ENCODE measurements around the gene LCE2B.
"Not testable (repeated sequence)": the region's sequence is repeated elsewhere in the genome, so short reads cannot be mapped to it uniquely, and the experiment has no call there.

The LCE2B gene

DNA sequence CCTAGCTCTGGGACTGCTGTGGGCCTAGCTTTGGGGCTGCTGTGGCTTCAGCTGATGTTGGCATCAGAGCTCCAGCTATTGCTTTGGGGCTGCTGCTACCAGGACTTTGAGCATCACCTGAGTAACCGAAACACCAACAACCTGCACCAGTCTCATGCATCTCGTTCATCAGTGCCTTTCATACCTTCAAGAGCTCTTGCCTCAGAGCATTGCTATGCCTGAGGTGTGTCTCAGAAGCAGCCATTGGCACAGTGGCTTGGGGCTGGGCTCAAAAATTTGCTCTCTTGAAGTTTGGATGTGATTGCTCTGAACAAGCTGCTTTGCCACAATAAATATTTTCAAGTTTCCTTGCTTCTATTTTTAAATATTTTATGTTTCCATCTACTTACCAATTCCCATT is 29.5 kb upstream of the LCE2B start:
- Histone ChIP-seq H3K36me3 (no peaks in the 10 kb centered on the region), H3K9me3 (no peaks in the 10 kb centered on the region), H3K4me3 (ENCODE audit: low read depth in 1 of 2, low read length in 1 of 2) (no peak overlapping the region), H3K27ac (no peak overlapping the region), H3K4me1 (ENCODE audit: control insufficient read depth in 1 of 2, insufficient read depth in 1 of 2, low read depth in 1 of 2, low read length in 1 of 2) (no peaks in the 10 kb centered on the region), H3K27me3 (peaks cover 27% of the 10 kb centered on the region)
- TF ChIP-seq, protein P1, sequence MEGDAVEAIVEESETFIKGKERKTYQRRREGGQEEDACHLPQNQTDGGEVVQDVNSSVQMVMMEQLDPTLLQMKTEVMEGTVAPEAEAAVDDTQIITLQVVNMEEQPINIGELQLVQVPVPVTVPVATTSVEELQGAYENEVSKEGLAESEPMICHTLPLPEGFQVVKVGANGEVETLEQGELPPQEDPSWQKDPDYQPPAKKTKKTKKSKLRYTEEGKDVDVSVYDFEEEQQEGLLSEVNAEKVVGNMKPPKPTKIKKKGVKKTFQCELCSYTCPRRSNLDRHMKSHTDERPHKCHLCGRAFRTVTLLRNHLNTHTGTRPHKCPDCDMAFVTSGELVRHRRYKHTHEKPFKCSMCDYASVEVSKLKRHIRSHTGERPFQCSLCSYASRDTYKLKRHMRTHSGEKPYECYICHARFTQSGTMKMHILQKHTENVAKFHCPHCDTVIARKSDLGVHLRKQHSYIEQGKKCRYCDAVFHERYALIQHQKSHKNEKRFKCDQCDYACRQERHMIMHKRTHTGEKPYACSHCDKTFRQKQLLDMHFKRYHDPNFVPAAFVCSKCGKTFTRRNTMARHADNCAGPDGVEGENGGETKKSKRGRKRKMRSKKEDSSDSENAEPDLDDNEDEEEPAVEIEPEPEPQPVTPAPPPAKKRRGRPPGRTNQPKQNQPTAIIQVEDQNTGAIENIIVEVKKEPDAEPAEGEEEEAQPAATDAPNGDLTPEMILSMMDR (IDR thresholded peaks at IDR 0.05): no peak

DNA sequence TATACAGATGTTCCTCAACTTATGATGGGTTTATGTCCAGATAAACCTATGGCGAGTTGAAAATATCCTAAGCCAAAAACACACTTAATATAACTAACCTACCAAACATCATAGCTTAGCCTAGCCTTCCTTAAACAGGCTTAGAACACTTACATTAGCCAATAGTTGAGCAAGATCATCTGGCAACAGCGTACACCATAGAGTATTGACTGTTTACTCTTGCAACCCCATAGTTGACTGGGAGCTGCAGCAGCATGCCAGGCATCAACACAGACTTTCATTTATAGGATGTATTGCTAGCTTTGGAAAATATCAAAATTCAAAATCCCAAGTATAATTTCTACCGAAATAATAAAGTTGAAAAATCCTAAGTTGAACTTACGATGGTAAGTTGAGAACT is 28.2 kb upstream of the LCE2B start:
- H3K27ac ChIP-seq: no peak overlapping the region
- H3K4me1 ChIP-seq (ENCODE audit: control insufficient read depth in 1 of 2, insufficient read depth in 1 of 2, low read depth in 1 of 2, low read length in 1 of 2): no peaks in the 10 kb centered on the region
- TF ChIP-seq, protein P1 (IDR thresholded peaks at IDR 0.05): no peak
- H3K27me3 ChIP-seq: peaks cover 15% of the 10 kb centered on the region
- H3K4me3 ChIP-seq (ENCODE audit: low read depth in 1 of 2, low read length in 1 of 2): no peak overlapping the region
- H3K36me3 ChIP-seq: no peaks in the 10 kb centered on the region
- no peaks in the 10 kb centered on the region for H3K9me3 ChIP-seq

DNA sequence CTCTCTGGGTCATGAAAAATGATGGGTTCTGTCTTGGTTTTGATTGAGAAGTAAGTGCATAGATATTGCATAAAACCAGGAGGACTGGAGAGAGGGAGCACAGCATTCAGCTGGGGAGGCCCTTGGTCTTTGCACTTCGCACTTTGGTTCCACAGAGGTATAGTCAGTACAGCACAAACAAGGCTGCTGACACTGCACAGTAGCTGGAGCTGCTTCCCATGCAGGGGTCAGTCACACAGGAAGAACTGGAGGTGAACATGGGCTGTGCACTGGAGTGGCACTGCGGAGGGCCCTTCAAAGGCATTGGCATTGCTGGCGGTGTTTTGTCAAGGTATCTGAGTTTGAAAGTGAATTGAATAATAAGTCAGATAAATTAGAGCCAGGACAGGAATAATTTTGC is 27.3 kb upstream of the LCE2B start:
- H3K27me3 ChIP-seq: peaks cover 7% of the 10 kb centered on the region

DNA sequence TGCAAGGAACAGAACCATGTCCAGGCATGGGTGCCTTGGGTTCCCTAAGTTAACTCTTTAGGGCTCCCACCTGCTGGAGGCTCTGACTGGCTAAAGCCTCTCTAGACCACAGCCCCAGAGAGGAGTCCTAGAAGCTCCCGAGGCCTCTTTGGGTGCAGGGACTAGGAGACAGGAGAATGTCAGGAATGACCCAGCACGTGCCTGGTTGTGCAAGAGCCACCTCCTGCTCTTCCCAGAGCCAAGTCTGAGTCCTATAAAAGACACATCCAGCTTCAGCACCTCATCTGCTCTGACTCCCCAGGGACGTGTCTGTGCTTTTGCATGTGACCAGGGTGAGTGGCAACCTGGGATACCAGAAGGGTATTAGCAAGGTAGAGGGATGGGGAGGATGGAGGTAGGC is 22.8 kb upstream of the LCE2B start, which contains the start of gene LCE2D:
TSS of gene LCE2D (plus strand) at position 283 of the 400 bp plus-strand sequence. CDS start 726 bp downstream, outside the sequence.
- Histone ChIP-seq H3K4me1 (ENCODE audit: control insufficient read depth in 1 of 2, insufficient read depth in 1 of 2, low read depth in 1 of 2, low read length in 1 of 2) (no peaks in the 10 kb centered on the region), H3K4me3 (ENCODE audit: low read depth in 1 of 2, low read length in 1 of 2) (no peak within 1 kb of the TSS), H3K9me3 (no peaks in the 10 kb centered on the region), H3K27ac (no peak within 1 kb of the TSS), H3K27me3 (no peaks in the 10 kb centered on the region), H3K36me3 (no peaks in the 10 kb centered on the region)
- TF ChIP-seq, protein P1 (IDR thresholded peaks at IDR 0.05): no peak

More for the DNA sequence above, 27.3 kb upstream of the LCE2B start:
- Histone ChIP-seq H3K36me3 (no peaks in the 10 kb centered on the region), H3K4me1 (ENCODE audit: control insufficient read depth in 1 of 2, insufficient read depth in 1 of 2, low read depth in 1 of 2, low read length in 1 of 2) (no peaks in the 10 kb centered on the region), H3K9me3 (no peaks in the 10 kb centered on the region), H3K4me3 (ENCODE audit: low read depth in 1 of 2, low read length in 1 of 2) (no peak overlapping the region), H3K27ac (no peak overlapping the region)
- TF ChIP-seq, protein P1 (IDR thresholded peaks at IDR 0.05): no peak

DNA sequence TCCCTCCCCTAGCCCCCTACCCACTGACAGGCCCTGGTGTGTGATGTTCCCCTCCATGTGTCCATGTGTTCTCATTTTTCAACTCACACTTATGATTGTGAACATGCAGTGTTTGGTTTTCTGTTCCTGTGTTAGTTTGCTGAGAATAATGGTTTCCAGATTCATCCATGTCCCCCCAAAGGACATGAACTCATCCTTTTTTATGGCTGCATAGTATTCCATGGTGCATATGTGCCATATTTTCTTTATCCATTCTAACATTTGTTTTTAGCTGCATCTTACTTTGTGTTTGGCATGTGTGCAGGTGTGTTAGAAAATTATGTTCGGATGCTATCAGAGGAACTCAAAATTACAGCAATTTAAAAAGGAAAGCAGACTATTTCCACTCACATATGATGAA is 19.8 kb upstream of the LCE2B start:
- not testable (repeated sequence) for H3K27ac ChIP-seq; H3K9me3 ChIP-seq; H3K36me3 ChIP-seq; H3K4me3 ChIP-seq (ENCODE audit: low read depth in 1 of 2, low read length in 1 of 2); H3K27me3 ChIP-seq; H3K4me1 ChIP-seq (ENCODE audit: control insufficient read depth in 1 of 2, insufficient read depth in 1 of 2, low read depth in 1 of 2, low read length in 1 of 2)

DNA sequence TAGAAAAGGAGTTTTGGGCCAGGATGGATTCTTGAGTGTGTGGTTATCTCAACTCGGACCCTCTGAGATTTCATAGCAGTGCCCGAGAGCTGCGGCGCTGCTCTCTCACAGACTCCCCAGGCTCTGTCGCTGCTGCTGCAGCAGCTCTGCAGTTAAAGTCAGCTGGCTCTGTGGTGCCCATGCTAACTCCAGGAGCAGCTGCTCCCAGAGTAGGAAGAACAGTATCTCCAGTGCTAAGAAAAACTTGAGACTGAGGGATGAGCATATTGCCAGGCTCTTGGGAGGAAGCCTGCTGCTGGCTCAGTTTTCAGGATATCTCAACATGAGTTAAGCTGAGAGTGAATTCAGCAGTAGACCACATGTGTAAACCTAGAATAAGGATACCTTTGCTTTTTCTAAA is 18.3 kb upstream of the LCE2B start:
- H3K4me1 ChIP-seq (ENCODE audit: control insufficient read depth in 1 of 2, insufficient read depth in 1 of 2, low read depth in 1 of 2, low read length in 1 of 2): no peaks in the 10 kb centered on the region
- TF ChIP-seq, protein P1 (IDR thresholded peaks at IDR 0.05): no peak
- H3K4me3 ChIP-seq (ENCODE audit: low read depth in 1 of 2, low read length in 1 of 2): no peak overlapping the region
- H3K27ac ChIP-seq: no peak overlapping the region
- peaks cover 6% of the 10 kb centered on the region for H3K27me3 ChIP-seq
- H3K36me3 ChIP-seq: no peaks in the 10 kb centered on the region
- no peaks in the 10 kb centered on the region for H3K9me3 ChIP-seq
